CD14-positive monocyte (primary cell): Measurements from ENCODE around the gene ATP2C1. TPM values are rescaled to one million over a fixed set of nuclear protein-coding genes. Genes with fewer than 3 reads are reported as not detected.

Experiments
- DNase-seq, 3 donors: peaks; one replicate each; pipeline ENCODE4 v3.0.0-alpha.2; 2011 to 2022
- H2AFZ ChIP-seq: 2 replicates; pipeline ENCODE4 v1.6.0; 2012; ENCODE audit warnings: mild to moderate bottlenecking, low read depth, low read length, inconsistent platforms; ENCODE audit not compliant: insufficient read depth, poor library complexity, severe bottlenecking
- H3K27ac ChIP-seq, 2 donors: 1 replicate in 1 of 2; 2 replicates in 1 of 2; pipeline ENCODE4 v1.5.1; 2012 to 2013; ENCODE audit warnings: low read length in 2 of 2, control low read depth in 1 of 2, inconsistent platforms in 1 of 2, low read depth in 1 of 2, mild to moderate bottlenecking in 1 of 2
- H3K27me3 ChIP-seq, 2 donors: one replicate each; pipeline versions ENCODE4 v1.6.0 to v1.6.1; 2011 to 2013; ENCODE audit warnings: low read length in 2 of 2; ENCODE audit not compliant: control insufficient read depth in 2 of 2, insufficient read depth in 2 of 2
- H3K36me3 ChIP-seq, 2 donors: replicated peaks in 1 of 2; 1 replicate in 1 of 2; 2 replicates in 1 of 2; pipeline versions ENCODE4 v1.5.1 to v1.6.1; 2012 to 2013; ENCODE audit warnings: low read length in 2 of 2, control low read depth in 1 of 2, inconsistent platforms in 1 of 2, mild to moderate bottlenecking in 1 of 2; ENCODE audit not compliant: insufficient read depth in 2 of 2, control insufficient read depth in 1 of 2
- H3K4me1 ChIP-seq, 2 donors: 1 replicate in 1 of 2; 2 replicates in 1 of 2; pipeline versions ENCODE4 v1.5.1 to v1.6.1; 2012 to 2013; ENCODE audit warnings: low read length in 2 of 2, control low read depth in 1 of 2, inconsistent platforms in 1 of 2, mild to moderate bottlenecking in 1 of 2, moderate library complexity in 1 of 2; ENCODE audit not compliant: insufficient read depth in 2 of 2, control insufficient read depth in 1 of 2
- H3K4me2 ChIP-seq: replicated peaks from 2 replicates; pipeline ENCODE3; 2012; ENCODE audit warnings: low read length, moderate library complexity, mild to moderate bottlenecking; ENCODE audit not compliant: poor library complexity, severe bottlenecking; ENCODE audit errors: extremely low read depth
- H3K4me3 ChIP-seq, 3 experiments: fragments of 200-600 bp in 1 of 3; sonication (generic) in 1 of 3; replicated peaks in 1 of 3; 1 replicate in 2 of 3; 2 replicates in 1 of 3; pipeline ENCODE4 v1.5.1; 2011 to 2013; ENCODE audit warnings: low read length in 3 of 3, mild to moderate bottlenecking in 3 of 3, control low read depth in 2 of 3, low read depth in 2 of 3, inconsistent platforms in 1 of 3, moderate library complexity in 1 of 3
- H3K79me2 ChIP-seq: 2 replicates; pipeline ENCODE4 v1.6.0; 2012; ENCODE audit warnings: mild to moderate bottlenecking, control low read depth, inconsistent platforms, low read length, moderate library complexity; ENCODE audit not compliant: insufficient read depth
- H3K9ac ChIP-seq: 2 replicates; pipeline ENCODE4 v1.6.0; 2017; ENCODE audit warnings: low read length, mild to moderate bottlenecking; ENCODE audit not compliant: insufficient read depth, poor library complexity, severe bottlenecking
- H3K9me3 ChIP-seq, 2 donors: replicated peaks in 1 of 2; 1 replicate in 1 of 2; 2 replicates in 1 of 2; pipeline versions ENCODE4 v1.5.1 to v1.6.1; 2012 to 2013; ENCODE audit warnings: low read length in 2 of 2, control low read depth in 1 of 2; ENCODE audit not compliant: control insufficient read depth in 1 of 2, insufficient read depth in 1 of 2
- H4K20me1 ChIP-seq: 2 replicates; pipeline ENCODE4 v1.6.0; 2012; ENCODE audit warnings: mild to moderate bottlenecking, low read length, control low read depth, moderate library complexity; ENCODE audit not compliant: insufficient read depth
- H3K27ac Mint-ChIP-seq, 7 donors: one replicate each; pipeline ENCODE4 v1.8.0; 2020; ENCODE audit warnings: mild to moderate bottlenecking in 7 of 7, mixed read lengths in 7 of 7, moderate library complexity in 6 of 7, inconsistent platforms in 2 of 7
- H3K27me3 Mint-ChIP-seq, 3 donors: one replicate each; pipeline ENCODE4 v1.8.0; 2021 to 2022; ENCODE audit warnings: low read depth in 3 of 3, mild to moderate bottlenecking in 3 of 3, mixed read lengths in 3 of 3, moderate library complexity in 3 of 3, inconsistent platforms in 1 of 3
- H3K36me3 Mint-ChIP-seq, 2 donors: one replicate each; pipeline ENCODE4 v1.8.0; 2020; ENCODE audit warnings: mixed read lengths in 2 of 2, inconsistent platforms in 1 of 2, mild to moderate bottlenecking in 1 of 2
- H3K4me1 Mint-ChIP-seq: one replicate; pipeline ENCODE4 v1.8.0; 2020; ENCODE audit warnings: mild to moderate bottlenecking, mixed read lengths
- H3K4me3 Mint-ChIP-seq, 2 donors: one replicate each; pipeline ENCODE4 v1.8.0; 2020; ENCODE audit warnings: mild to moderate bottlenecking in 2 of 2, mixed read lengths in 2 of 2, moderate library complexity in 1 of 2
- H3K9me3 Mint-ChIP-seq, 7 donors: one replicate each; pipeline ENCODE4 v1.8.0; 2020 to 2022; ENCODE audit warnings: mixed read lengths in 7 of 7, mild to moderate bottlenecking in 6 of 7, moderate library complexity in 6 of 7, inconsistent platforms in 2 of 7
- WGBS: methylation state at CpG from one replicate; pipeline ENCODE4 v1.1.5; 2013; ENCODE audit warnings: missing lambda C conversion rate; ENCODE audit not compliant: insufficient coverage; 5-methylcytosine and 5-hydroxymethylcytosine counted together
- intact Hi-C, 2 donors: fragments of 100-400 bp; cut with micrococcal nuclease; formaldehyde crosslinking; loops; one replicate each; pipeline versions ENCODE4 v1.15.0 to v1.15.1; 2023
- polyA plus RNA-seq, 3 donors: library from polyadenylated mRNA; depleted of rRNA in 1 of 3; unstranded in 2 of 3; stranded (reverse) in 1 of 3; fragments of 300-500 nt in 2 of 3; fragments of >200 nt in 1 of 3; fragmentation: Illumina TruSeq in 2 of 3; gene quantifications; 1 replicate in 2 of 3; 2 replicates in 1 of 3; pipeline ENCODE4 v1.2.3, GENCODE V29; 2012 to 2021
- TF ChIP-seq, protein P1 (sequence below): fragments of 200-600 bp; IDR thresholded peaks from one replicate; pipeline ENCODE4 v1.8.0; 2022; ENCODE audit warnings: antibody characterized with exemption, mild to moderate bottlenecking

The ATP2C1 gene
- polyA plus RNA-seq, 3 donors, result 11.7 to 22.0 (median 12.2) TPM

DNA sequence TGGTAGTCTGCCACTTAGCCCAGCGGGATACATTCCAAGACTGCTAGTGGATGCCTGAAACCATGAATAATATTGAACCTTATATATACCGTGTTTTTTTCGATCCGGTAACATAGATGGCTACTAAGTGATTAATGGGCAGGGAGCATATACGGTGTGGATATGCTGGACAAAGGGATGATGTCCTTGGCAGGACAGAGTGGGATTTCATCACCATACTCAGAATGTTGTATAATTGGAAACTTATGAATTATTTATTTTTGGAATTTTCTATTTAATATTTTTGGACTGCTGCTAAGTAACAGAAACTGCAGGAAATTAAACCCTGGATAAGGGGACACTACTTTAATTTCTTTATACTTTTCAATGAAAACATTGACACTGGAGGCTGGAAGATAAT lies 79.5 kb downstream of the ATP2C1 start:
- H3K9me3 ChIP-seq, result no peaks in the 10 kb centered on the region
- H2AFZ ChIP-seq, result no peak overlapping the region
- TF ChIP-seq, protein P1, sequence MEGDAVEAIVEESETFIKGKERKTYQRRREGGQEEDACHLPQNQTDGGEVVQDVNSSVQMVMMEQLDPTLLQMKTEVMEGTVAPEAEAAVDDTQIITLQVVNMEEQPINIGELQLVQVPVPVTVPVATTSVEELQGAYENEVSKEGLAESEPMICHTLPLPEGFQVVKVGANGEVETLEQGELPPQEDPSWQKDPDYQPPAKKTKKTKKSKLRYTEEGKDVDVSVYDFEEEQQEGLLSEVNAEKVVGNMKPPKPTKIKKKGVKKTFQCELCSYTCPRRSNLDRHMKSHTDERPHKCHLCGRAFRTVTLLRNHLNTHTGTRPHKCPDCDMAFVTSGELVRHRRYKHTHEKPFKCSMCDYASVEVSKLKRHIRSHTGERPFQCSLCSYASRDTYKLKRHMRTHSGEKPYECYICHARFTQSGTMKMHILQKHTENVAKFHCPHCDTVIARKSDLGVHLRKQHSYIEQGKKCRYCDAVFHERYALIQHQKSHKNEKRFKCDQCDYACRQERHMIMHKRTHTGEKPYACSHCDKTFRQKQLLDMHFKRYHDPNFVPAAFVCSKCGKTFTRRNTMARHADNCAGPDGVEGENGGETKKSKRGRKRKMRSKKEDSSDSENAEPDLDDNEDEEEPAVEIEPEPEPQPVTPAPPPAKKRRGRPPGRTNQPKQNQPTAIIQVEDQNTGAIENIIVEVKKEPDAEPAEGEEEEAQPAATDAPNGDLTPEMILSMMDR, result no peak
- intact Hi-C loops, result no loop called here
- Mint-ChIP-seq H3K4me3 (no peak overlapping the region), H3K27me3 (no peaks in the 10 kb centered on the region), H3K27ac (no peak overlapping the region), H3K9me3 (peaks cover 0 to 2% (median 0%) of the 10 kb centered on the region in 7 donors), H3K36me3 (peaks cover 60 to 64% of the 10 kb centered on the region in 2 donors), H3K4me1 (no peaks in the 10 kb centered on the region)
- H3K27ac ChIP-seq, result no peak overlapping the region
- H3K27me3 ChIP-seq, result no peaks in the 10 kb centered on the region
- H4K20me1 ChIP-seq, result no peaks in the 10 kb centered on the region
- H3K79me2 ChIP-seq, result no peaks in the 10 kb centered on the region
- no peak overlapping the region for H3K4me2 ChIP-seq
- H3K36me3 ChIP-seq, result peaks cover 38 to 73% of the 10 kb centered on the region in 2 donors
- no peak overlapping the region for H3K9ac ChIP-seq
- no peak for DNase-seq
- no CpG with 5 or more reads among the region's 5 CpGs for WGBS
- no peak overlapping the region for H3K4me3 ChIP-seq
- no peaks in the 10 kb centered on the region for H3K4me1 ChIP-seq

DNA sequence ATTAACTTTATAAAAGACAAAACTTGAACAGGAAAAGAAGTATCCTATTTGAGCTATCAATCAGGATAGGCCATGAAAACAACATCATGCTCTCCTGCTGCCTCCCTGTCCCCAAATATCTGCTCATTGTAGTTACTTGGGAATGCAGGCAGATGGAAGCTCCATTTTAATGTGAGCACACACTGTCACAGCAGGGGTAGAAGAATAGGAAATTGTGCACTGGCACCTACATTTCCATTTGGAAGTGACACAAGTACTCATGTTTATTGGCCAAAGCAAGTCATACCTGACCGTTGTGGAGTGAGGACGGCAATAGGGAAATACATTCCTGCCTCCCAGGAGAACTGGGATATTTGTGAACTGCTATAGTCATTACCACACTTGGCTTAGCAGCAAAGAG lies 80.3 kb downstream of the ATP2C1 start:
- Mint-ChIP-seq H3K4me3 (no peak overlapping the region), H3K4me1 (peaks cover 2% of the 10 kb centered on the region), H3K36me3 (peaks cover 60 to 61% of the 10 kb centered on the region in 2 donors), H3K27me3 (no peaks in the 10 kb centered on the region), H3K9me3 (peaks cover 0 to 2% (median 0%) of the 10 kb centered on the region in 7 donors), H3K27ac (no peak overlapping the region)
- H3K9ac ChIP-seq, result no peak overlapping the region
- no CpG with 5 or more reads among the region's 2 CpGs for WGBS
- no peaks in the 10 kb centered on the region for H3K27me3 ChIP-seq
- H4K20me1 ChIP-seq, result no peaks in the 10 kb centered on the region
- DNase-seq, result no peak
- H3K9me3 ChIP-seq, result no peaks in the 10 kb centered on the region
- H3K36me3 ChIP-seq, result peaks cover 37 to 68% of the 10 kb centered on the region in 2 donors
- TF ChIP-seq, protein P1, result no peak
- no peak overlapping the region for H3K27ac ChIP-seq
- intact Hi-C loops, result no loop called here
- H3K79me2 ChIP-seq, result no peaks in the 10 kb centered on the region
- H3K4me3 ChIP-seq, result no peak overlapping the region
- no peaks in the 10 kb centered on the region for H3K4me1 ChIP-seq
- H2AFZ ChIP-seq, result no peak overlapping the region
- H3K4me2 ChIP-seq, result no peak overlapping the region
